Large intestine (tissue), 3 donors: ENCODE measurements around the gene C1orf159. TPM values are rescaled to one million over a fixed set of nuclear protein-coding genes. Genes with fewer than 3 reads are reported as not detected.

Experiments
- DNase-seq, 2 donors: peaks; one replicate each; pipeline versions ENCODE4 v3.0.0 to v3.0.0-alpha.2; 2013
- H3K27ac ChIP-seq: one replicate; pipeline ENCODE4 v1.5.1; 2013; ENCODE audit warnings: low read length
- H3K27me3 ChIP-seq: 2 replicates; pipeline ENCODE4 v1.6.1; 2013; ENCODE audit warnings: low read length; ENCODE audit not compliant: control insufficient read depth, insufficient read depth
- H3K36me3 ChIP-seq: 2 replicates; pipeline ENCODE4 v1.6.1; 2013; ENCODE audit warnings: low read length; ENCODE audit not compliant: control insufficient read depth, insufficient read depth
- H3K4me1 ChIP-seq: one replicate; pipeline ENCODE4 v1.6.1; 2013; ENCODE audit warnings: low read length; ENCODE audit not compliant: control insufficient read depth, insufficient read depth
- H3K4me3 ChIP-seq: one replicate; pipeline ENCODE4 v1.5.1; 2013; ENCODE audit warnings: low read length
- H3K9me3 ChIP-seq: one replicate; pipeline ENCODE4 v1.6.1; 2013; ENCODE audit warnings: mild to moderate bottlenecking, low read depth, low read length, moderate library complexity; ENCODE audit not compliant: control insufficient read depth
- WGBS: methylation state at CpG from one replicate; pipeline ENCODE4 v1.1.5; 2013; ENCODE audit warnings: low lambda C conversion rate; ENCODE audit not compliant: insufficient coverage; 5-methylcytosine and 5-hydroxymethylcytosine counted together
- polyA plus RNA-seq: library from polyadenylated mRNA; unstranded; fragments of 120-200 nt; gene quantifications from one replicate; pipeline ENCODE4 v1.2.1, GENCODE V29; 2013

The C1orf159 gene
- polyA plus RNA-seq, 1 donor: 9.4 TPM

- Histone ChIP-seq H3K9me3 (peaks cover 14% of the 10 kb centered on the region), H3K27me3 (peaks cover 14% of the 10 kb centered on the region), H3K36me3 (no peaks in the 10 kb centered on the region), H3K4me3 (no peak overlapping the region), H3K27ac (no peak overlapping the region), H3K4me1 (peaks cover 19% of the 10 kb centered on the region)
- no CpG with 5 or more reads among the region's 33 CpGs for WGBS
- DNase-seq: no peak
Observed at GRCh38 chr1:1118011-1118875, 2.4 kb upstream of the C1orf159 start.

DNA sequence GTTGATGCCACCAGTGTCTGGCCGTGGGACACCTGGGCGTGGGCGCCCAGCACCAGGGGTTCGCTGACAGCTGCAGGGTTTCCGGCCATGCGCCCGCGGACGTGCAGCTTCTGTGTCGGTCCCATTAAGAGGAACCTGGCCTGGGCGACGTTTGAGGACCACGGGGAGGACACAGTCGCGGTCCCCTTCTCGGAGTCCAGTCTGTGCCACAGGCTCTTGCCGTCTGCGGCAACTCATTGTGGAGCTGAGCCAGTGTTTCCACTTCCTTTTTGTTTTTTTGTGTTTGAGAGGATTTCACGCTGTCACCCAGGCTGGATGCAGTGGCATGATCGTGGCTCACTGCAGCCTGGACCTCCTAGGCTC lies 1.6 kb upstream of the C1orf159 start:
- WGBS: no CpG with 5 or more reads among the region's 20 CpGs
- H3K4me1 ChIP-seq: peaks cover 11% of the 10 kb centered on the region
- H3K27me3 ChIP-seq: peaks cover 14% of the 10 kb centered on the region
- H3K9me3 ChIP-seq: peaks cover 22% of the 10 kb centered on the region
- no peak overlapping the region for H3K4me3 ChIP-seq
- no peak overlapping the region for H3K27ac ChIP-seq
- DNase-seq: no peak
- no peaks in the 10 kb centered on the region for H3K36me3 ChIP-seq

DNA sequence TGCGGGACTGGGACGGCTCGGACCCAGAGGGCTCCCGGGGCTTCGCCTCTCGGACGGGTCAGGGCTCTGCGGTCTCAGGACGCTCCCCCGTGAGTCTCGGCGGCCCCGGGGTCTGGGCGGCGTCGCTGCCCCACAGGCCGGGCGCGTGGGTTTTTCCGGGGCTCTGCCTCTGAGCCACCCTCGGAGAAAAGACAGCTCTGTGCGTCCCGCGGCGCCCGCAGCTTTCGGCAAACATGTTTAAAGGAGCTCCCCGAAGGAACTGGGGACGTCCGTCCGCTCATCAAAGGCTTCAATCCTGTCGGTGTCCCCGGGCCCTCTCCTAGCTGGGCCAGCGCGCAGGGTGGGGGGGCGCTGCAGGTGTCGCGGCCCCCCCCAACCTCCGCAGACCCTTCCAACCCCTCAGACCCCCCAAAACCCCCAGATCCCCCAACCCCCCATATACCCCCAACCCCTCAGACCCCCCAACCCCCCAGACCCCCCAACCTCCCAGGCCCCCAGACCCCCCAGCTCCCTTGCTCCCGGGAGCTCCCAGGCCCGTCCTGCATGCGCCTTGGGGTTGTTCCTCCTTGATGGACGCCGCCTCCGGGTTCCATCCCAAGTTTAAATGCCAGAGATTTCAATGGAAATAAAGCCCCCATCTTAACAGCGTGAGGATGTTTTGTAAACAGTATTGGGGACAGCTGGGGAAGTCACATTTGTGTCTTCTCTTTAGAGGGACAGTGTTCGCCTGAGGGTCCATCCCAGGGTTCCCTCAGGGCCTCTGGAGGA lies 996 bp upstream of the C1orf159 start:
- no CpG with 5 or more reads among the region's 47 CpGs for WGBS
- no peak overlapping the region for H3K27ac ChIP-seq
- H3K36me3 ChIP-seq: no peaks in the 10 kb centered on the region
- H3K27me3 ChIP-seq: peaks cover 14% of the 10 kb centered on the region
- H3K4me3 ChIP-seq: peak overlapping the region; percentile 35
- H3K4me1 ChIP-seq: peaks cover 7% of the 10 kb centered on the region
- H3K9me3 ChIP-seq: peaks cover 27% of the 10 kb centered on the region
- no peak for DNase-seq

DNA sequence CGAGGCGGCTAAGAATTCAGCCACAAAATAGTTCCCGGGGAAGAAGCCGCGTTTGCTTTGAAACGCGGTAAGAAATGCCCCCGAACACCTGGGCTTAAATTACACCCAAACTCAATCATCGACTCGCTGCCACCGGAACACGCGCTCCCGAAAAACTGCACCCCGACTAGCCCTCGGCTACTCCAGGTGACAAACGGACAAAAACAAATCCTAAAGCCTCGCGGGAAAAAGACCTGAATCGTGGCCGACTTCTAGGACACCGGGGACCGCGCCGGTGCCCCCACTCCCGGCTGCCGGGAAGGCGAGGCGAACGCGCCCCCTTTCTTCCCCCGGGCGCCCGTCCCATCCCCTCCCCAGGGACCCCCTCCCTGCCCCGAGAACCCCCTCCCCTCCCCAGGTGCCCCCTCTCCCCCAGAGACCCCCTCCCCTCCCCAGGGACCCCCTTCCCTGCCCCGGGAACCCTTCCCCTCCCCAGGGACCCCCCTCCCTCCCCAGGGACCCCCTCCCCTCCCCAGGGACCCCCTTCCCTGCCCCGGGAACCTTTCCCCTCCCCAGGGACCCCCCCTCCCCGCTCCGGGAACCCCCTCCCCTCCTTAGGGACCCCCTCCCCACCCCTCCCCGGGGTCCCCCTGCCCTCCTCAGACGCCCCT lies 628 bp downstream of the C1orf159 start:
- Histone ChIP-seq H3K36me3 (no peaks in the 10 kb centered on the region), H3K27ac (no peak overlapping the region), H3K27me3 (peaks cover 14% of the 10 kb centered on the region), H3K4me1 (no peaks in the 10 kb centered on the region), H3K9me3 (peaks cover 29% of the 10 kb centered on the region), H3K4me3 (peak overlapping the region; percentile 49)
- DNase-seq: no peak
- WGBS: no CpG with 5 or more reads among the region's 41 CpGs

- Histone ChIP-seq H3K27me3 (peaks cover 14% of the 10 kb centered on the region), H3K27ac (no peak overlapping the region), H3K9me3 (peaks cover 29% of the 10 kb centered on the region), H3K36me3 (no peaks in the 10 kb centered on the region), H3K4me3 (no peak overlapping the region), H3K4me1 (no peaks in the 10 kb centered on the region)
- WGBS: no CpG with 5 or more reads among the region's 13 CpGs
- DNase-seq: no peak
Observed at GRCh38 chr1:1114431-1114830, 1.5 kb downstream of the C1orf159 start.

- WGBS: no CpG with 5 or more reads among the region's 30 CpGs
- peaks cover 4% of the 10 kb centered on the region for H3K27me3 ChIP-seq
- H3K9me3 ChIP-seq: peaks cover 29% of the 10 kb centered on the region
- H3K4me3 ChIP-seq: no peak overlapping the region
- no peaks in the 10 kb centered on the region for H3K4me1 ChIP-seq
- no peak for DNase-seq
- no peaks in the 10 kb centered on the region for H3K36me3 ChIP-seq
- no peak overlapping the region for H3K27ac ChIP-seq
Observed at GRCh38 chr1:1112237-1112985, 3.5 kb downstream of the C1orf159 start.

DNA sequence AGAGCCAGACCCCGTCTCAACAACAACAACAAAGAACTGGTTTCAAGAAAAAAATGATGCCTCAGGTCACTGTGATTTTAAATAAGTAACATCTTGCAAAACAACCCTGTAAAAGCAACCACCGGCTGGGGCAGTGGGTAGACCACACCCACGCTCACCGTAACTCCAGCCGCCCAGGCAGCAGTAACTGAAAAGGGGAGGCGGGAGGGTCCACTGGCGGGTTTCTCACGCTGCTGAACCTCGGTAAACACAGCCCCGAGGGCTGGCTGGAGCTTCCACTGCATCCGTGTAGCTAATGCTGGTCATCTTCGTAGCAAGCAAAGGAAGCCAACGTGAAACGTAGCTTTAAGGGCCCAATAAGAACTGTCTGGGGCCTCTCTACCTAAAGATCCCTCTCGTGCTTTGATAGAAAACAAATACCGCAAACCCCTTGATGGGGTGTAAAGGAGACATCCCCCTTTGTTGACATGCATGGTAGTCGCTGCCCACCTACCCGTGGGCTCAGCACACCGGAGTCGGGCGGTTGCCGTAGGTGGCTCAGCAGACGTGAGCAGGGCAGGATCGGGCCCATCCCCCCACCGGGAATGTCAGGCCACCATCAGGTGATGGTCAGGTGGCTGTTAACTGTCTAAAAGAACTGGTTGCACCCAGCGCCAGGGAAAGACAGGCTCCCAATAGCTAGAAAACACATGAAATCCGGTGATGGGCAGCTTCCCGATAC lies 4.2 kb downstream of the C1orf159 start:
- no CpG with 5 or more reads among the region's 28 CpGs for WGBS
- no peak for DNase-seq

GRCh38 chr1:1110561-1110971 lies 5.3 kb downstream of the C1orf159 start:
- Histone ChIP-seq H3K27ac (no peak overlapping the region), H3K36me3 (no peaks in the 10 kb centered on the region), H3K27me3 (no peaks in the 10 kb centered on the region), H3K4me1 (no peaks in the 10 kb centered on the region), H3K9me3 (peaks cover 38% of the 10 kb centered on the region), H3K4me3 (no peak overlapping the region)
- no CpG with 5 or more reads among the region's 29 CpGs for WGBS
- no peak for DNase-seq

More for the DNA sequence above, 4.2 kb downstream of the C1orf159 start:
- H3K27ac ChIP-seq: no peak overlapping the region
- no peaks in the 10 kb centered on the region for H3K36me3 ChIP-seq
- no peak overlapping the region for H3K4me3 ChIP-seq
- peaks cover 33% of the 10 kb centered on the region for H3K9me3 ChIP-seq
- no peaks in the 10 kb centered on the region for H3K4me1 ChIP-seq
- no peaks in the 10 kb centered on the region for H3K27me3 ChIP-seq

- no peak overlapping the region for H3K4me3 ChIP-seq
- no peak overlapping the region for H3K27ac ChIP-seq
- H3K27me3 ChIP-seq: no peaks in the 10 kb centered on the region
- no peaks in the 10 kb centered on the region for H3K36me3 ChIP-seq
- no CpG with 5 or more reads among the region's 14 CpGs for WGBS
- H3K4me1 ChIP-seq: no peaks in the 10 kb centered on the region
- DNase-seq: no peak
- peaks cover 38% of the 10 kb centered on the region for H3K9me3 ChIP-seq
Observed at GRCh38 chr1:1109743-1110142, 6.1 kb downstream of the C1orf159 start.
